Left lobe of liver (tissue), 2 donors: Measurements from ENCODE around the gene ESPN. TPM values are rescaled to one million over a fixed set of nuclear protein-coding genes. Genes with fewer than 3 reads are reported as not detected.
"Not testable (repeated sequence)": the region's sequence is repeated elsewhere in the genome, so short reads cannot be mapped to it uniquely, and the experiment has no call there.

Experiments used
- ATAC-seq: fragments of 200-7000 bp; cut with Tn5 transposase; one replicate; pipeline ENCODE4 v1.9.1; 2020; ENCODE audit warnings: mild to moderate bottlenecking, moderate library complexity
- DNase-seq: peaks from one replicate; pipeline ENCODE4 v3.0.0-alpha.2; 2020; ENCODE audit warnings: low spot score
- total RNA-seq: library from RNA; stranded (reverse); gene quantifications from one replicate; pipeline ENCODE4 v1.2.1, GENCODE V29; 2021
- donor health status: DM: no; HTN: no; CAD: no; lungs with moderate emphysema.
- donor health status: DM: no; HTN: yes; CAD: no.

The ESPN gene
- total RNA-seq, 1 donor from 2014 or later = 172 TPM

GRCh38 chr1:6476483-6476882 is 51.9 kb downstream of the ESPN start:
- DNase-seq = no peak
- ATAC-seq = no peak

DNA sequence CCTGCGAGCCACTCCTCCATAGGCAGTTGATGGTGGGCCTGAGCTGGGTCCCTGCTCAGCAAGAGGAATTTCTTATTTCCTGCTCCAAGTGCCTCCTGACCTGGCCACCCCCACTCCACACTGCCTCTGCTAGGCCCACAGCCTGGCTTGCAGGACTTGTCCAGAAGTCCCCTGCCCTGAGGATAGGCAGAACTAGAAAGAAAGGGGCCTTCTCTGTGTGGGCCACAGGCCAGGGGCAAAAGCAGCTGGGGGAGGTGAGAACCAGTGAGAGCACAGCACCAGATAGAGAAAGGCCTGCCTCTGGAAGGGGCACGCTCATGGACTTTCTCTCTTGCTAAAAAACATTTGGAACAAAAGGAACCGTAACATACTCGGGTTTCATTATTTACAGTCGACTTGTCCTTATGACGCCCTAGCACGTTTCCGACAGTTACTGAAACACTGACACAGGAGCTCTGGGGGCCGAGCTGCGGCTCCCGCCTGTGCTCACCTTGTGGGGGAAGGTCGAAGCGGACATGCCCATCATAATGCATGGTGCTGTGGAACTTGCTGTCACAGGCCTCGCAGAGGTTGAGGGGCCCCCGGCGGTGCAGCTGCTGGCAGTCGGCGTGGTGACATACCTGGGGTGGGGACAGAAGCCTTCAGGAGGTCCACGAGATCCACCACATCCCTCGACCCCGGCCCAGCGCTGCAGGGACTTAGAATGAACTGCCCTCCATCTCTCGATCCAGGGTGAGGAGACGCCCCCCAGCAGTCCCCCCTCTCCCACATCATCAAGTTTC is 52.7 kb downstream of the ESPN start:
- DNase-seq (no peak), ATAC-seq (no peak)

DNA sequence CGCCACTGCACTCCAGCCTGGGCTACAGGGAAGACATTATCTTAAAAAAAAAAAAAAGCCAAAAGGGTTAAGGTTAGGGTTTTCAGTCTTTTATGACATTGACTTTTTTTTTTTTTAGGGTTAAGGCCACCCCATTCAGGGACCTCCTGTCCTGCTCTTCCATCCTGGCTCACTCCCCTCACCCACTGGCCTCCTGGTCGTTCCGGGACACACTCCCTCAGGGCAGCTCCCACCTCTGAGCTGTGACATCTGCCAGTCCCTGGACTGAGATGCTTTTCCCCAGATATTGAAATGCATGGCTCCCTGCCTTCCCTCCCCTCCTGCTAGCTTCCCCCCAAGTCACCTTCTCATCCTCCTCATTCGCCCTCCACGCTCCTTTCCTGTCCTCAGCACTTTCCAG is 57.2 kb downstream of the ESPN start:
- DNase-seq (no peak), ATAC-seq (no peak)

DNA sequence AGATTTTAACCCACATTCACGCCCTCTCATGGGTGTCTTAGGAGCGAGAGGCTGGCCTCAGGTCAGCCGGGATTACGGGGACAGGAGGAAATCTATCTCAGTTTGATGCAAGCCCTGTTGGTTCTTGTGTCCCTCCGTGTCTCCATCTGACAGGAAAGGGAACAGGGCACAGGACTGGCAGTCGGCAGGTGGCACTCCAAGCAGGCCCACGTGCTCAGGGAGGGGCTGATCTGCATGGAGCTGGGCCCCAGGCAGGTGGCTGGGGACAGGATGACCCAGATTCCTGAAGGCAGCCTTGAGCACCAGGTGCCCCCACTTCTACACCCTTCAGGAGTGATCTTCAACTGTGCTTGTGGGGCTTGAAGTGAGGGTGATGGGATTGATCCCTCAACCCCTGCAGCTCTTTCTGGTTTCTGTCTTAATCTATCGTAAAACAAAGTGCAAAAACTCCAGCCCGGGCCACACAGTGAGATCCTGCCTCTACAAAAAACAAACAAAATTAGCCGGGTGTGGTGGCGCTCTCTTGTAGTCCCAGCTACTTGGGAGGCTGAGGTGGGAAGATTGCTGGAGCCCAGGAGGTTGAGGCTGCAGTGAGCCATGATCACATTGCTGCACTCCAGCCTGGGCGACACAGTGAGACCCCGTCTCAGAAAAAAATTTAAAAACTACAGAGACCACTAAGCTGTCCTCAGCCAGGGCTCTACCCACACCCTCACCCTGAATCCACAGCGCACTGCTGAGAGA is 58.6 kb downstream of the ESPN start:
- no peak for DNase-seq
- ATAC-seq = peak; percentile 48

GRCh38 chr1:6483761-6484117 is 59.2 kb downstream of the ESPN start:
- no peak for DNase-seq
- ATAC-seq = no peak

DNA sequence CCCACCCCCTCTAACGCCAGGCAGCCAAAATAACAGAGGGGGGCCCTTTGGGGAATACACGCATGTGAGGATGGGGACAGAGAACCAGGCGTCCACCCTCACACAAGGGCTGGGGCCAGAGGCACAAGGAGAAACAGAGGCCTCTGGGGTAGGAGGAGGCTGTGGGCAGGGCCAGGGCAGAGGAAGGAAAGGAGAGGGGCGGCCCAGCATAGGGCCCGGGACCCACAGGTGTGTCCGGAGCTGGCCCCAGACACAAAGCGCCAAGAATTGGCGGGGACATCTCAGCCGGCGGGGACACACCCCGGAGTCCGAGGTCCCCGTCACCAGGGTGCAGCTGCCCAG is 60.2 kb downstream of the ESPN start:
- DNase-seq = no peak
- no peak for ATAC-seq

DNA sequence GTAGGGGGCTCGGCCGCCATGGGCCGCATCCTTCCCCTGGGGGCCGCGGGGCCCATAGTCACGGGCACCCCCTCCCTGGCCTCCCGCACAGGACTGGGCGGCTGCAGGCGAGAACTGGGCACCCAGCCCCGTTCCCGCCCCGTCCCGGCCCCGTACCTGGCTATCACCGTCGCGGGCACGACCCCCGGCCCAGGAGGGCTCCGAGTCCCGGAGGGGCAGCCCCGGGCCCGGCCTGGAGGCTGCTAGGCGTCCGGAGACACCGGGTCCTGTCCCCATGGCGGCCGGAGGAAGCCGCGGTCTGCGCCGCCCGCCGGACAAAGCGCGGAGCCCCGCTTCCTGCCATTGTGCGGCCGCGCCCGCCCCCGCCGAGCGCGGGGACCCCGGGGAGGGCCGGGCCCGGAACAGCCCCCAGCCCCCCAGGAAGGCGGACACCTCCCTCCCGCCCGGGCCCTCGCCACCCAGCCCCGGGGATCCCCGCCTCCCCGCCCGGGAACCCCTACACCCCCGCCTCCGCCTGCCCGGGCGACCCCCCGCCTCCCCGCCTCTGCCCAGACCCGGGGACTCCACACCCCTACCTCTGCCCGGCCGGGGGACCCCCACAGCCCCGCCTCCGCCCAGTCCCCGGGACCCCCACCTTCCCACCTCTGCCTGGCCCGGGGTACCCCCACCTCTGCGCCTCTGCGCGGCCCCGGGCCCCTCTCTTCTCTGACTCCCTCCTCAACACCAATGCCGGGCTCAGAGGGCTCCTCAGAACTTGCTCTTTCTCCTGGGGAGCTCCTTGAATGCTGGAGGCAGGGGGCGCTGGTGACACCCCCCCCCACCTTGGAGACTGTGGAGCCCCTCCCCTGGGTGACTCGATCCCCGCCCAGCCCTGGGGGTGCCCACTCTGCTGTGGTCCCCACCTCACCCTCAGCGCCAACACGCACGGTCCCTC is 60.9 kb downstream of the ESPN start:
- DNase-seq (no peak), ATAC-seq (no peak)

DNA sequence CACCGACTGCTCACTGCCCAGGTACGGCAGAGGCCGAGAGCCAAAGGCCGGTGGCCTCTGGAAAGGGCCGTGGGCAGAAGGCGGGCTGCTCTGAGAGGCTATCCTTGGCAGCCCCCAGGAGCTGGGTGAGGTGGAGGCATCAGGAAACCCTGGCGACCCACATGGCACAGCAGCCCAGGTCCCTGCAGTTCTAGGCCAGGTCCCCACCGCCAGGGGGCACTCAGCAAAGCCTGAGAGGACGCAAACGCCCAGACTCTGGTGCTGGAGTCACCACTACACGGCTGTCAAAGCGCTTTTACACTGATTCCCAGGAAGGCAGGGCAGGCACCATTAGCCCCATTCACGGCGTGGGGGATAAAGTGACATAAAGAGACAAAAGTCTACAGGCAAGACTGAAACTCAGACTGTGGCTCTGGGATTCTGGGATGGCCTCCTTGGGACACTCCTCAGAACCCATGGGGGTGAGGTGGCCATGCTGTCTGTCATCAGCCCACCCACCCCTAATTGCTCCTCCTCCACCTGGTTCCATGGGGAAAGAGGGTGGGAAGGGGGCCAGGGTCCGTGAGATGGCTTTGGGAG is 61.9 kb downstream of the ESPN start:
- DNase-seq = peak; percentile 85
- ATAC-seq = peak; percentile 74

DNA sequence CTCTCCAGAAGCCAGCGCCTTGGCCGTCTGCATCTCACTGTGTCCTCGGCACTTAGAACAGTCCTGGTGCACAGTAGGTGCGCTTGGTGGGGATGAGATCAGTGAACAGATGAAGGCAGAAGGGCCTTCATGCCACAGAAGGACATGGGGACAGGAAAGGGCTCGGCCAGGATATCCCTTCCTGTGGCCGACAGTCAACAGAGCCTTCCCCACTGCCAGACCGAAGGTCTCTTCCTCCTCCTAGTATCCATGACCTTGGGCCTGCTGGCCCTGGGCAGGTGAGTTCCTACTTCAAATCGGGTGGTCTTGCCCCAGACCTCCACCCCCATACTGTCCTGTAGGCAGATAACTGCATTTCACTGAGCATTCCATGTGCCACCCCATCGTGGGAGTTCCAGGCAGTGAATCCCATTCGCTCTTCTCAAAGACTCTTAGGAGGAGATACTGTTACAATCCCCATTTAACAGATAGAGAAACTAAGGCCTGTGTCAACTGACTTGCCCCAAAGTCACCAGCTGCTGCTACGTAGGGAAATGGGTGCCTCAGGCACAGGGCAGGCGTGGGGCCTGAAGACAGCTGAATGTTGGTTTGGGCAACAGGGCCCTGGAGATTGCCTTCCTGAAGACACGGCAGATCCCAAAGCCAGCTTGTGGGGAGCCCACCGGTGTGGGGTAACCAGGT is 63.4 kb downstream of the ESPN start:
- DNase-seq (no peak), ATAC-seq (no peak)

- DNase-seq (no peak), ATAC-seq (no peak)
Observed at GRCh38 chr1:6488602-6489382, 64.2 kb downstream of the ESPN start.

DNA sequence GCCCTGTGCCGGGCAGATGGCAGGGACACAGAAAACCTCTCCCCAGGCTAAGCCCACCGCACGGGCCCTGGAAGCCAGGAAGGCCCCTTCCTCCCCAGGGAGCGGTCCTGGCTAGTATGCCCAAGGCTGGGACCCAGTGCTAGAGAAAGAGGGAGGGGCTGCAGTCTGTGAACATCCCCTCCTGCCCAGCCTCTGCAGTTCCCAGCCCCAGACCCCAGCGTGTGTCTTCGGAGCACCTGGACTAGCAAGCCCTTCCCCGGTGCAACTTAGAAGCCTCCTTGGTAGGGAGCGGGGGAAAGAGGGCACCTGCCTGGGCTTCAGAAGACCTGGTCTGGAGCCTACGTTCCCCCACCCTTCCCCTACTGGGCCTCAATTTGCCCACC is 64.8 kb downstream of the ESPN start:
- no peak for ATAC-seq
- no peak for DNase-seq

DNA sequence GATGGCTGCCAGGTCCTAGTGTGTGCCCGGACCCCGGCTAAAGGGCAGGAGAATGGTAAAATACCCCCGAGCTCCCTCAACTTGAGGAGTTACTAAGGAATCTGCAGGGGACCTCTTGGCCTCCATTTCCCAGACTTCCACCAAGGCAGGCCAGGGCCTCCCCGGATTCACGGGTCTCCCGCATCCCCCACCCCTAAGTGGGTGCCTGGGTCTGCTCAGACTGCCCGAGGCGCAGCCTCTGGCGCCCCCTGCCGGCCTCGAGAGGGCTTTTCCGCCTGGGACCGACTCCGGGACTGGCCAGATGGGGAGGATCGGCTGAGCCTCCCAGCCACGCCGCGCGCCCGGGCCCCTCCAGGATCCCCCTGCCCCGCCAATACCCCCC is 65.2 kb downstream of the ESPN start:
- ATAC-seq (peak; percentile 81), DNase-seq (peak; percentile 77)

DNA sequence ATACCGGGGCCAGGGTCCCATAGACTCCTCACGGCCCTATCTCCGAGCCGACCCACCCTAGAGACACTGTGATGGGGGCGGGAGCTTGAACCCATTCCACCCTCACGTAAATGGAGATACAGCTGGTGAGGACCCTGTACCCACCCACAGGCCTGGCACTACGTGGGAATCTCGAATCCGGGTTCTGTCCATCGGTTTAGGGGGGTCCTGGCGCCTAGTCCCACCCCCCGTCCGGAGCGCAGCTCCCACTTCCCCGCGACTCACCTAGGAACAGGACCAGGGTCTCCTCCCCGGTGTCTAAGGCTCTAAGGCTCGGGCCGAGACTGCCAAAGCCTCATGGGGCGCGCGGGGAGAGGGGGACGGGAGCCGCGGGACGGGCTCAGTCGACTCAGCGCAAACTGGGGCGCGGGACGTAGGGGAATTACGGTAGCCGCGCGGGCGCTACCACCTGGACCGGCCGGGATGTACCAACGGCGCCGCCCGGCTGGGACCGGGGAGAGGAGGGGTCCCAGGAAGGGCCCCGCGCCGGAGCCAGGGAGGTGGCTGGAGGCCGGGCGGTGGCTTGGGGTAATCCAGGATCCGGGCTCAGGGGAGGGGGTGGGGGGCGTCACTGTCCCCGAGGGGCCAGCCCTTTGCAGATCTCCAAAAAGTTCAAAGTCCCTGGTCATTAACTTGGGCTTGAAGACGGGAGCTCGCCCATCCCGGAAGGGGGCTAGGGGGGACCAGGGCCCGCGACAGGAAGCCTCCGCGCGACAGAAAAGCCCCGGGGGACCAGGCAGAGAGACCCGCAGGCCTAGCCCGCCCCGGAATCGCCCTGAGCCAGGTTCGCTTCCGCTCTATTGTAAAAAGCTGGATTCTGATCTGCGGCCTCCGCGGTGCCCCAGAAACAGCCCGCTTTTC is 65.9 kb downstream of the ESPN start:
- ATAC-seq (peak; percentile 87), DNase-seq (peak; percentile 72)

DNA sequence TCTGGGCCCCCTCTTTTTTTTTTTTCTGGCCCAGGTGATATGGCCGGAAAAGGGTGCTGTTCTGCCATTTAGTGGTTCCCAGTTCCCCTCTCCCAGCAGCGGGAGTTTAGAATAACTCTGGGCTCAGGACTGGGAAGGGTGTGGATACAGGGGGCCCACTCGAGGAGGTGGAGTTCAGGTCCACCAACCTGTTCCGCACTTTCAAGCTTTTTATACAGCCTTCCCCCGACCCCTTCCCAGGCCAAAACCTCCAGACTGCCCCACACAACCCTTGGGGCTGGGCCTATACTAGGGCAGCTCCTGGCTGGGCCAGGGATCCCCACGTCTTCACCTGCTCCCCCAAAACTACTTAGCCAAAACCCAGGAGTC is 66.5 kb downstream of the ESPN start:
- DNase-seq = no peak
- ATAC-seq = no peak

DNA sequence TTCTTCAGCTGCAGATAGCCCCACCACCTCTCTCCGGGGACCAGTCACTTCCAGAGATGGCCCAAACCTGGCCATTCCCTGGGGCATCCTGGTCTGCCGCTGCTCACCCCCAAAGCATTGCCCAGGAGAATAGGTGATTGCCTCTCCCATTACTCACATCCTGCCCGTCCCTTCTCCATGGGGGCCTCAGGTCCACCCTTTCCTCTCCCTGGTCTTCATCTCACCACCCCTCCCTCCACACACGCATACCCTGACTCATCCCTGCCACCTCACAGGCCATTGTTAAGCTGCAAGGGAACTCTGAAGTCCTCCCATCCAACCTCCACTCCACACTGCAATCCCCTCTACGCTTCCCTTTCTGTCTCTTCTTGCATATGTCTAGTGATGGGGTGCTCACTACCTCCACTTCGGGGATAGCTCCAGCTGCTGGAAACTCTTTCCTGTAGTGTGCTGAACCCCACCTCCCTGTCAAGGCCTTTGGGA is 66.9 kb downstream of the ESPN start, which contains the start of gene PLEKHG5:
TSS of gene PLEKHG5 (minus strand) at position 188 of the 483 bp plus-strand sequence. CDS start 14,096 bp downstream, outside the sequence.
- no peak for ATAC-seq
- no peak for DNase-seq

GRCh38 chr1:6491966-6492365 is 67.4 kb downstream of the ESPN start:
- no peak for DNase-seq
- no peak for ATAC-seq

DNA sequence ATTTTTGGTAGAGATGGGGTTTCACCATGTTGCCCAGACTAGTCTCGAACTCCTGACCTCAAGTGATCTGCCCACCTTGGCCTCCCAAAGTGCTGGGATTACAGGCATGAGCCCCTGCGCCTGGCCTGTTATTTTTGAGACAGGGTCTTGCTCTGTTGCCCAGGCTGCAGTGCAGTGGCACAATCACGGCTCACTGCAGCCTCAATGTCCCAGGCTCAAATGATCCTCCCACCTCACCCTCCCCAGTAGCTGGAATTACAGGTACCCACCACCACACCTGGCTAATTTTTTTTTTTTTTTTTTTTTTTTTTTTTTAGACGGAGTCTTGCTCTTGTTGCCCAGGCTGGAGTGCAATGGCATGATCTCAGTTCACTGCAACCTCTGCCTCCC is 69.3 kb downstream of the ESPN start:
- not testable (repeated sequence) for ATAC-seq, DNase-seq

GRCh38 chr1:6494627-6495026 is 70.1 kb downstream of the ESPN start:
- DNase-seq (no peak), ATAC-seq (no peak)

GRCh38 chr1:6495041-6495441 is 70.5 kb downstream of the ESPN start:
- ATAC-seq (no peak), DNase-seq (no peak)
